Neural cell (in vitro differentiated cells): Measurements from ENCODE around the gene METAP1D. TPM values are rescaled to one million over a fixed set of nuclear protein-coding genes. Genes with fewer than 3 reads are reported as not detected.

Experiments used
- H2AFZ ChIP-seq: fragments of 200-600, 300-800 bp; sonication (generic), shearing (Covaris generic); 2 replicates; pipeline ENCODE4 v1.6.0; 2014; ENCODE audit warnings: low read depth, mild to moderate bottlenecking, antibody characterized with exemption, low read length, moderate library complexity
- H3F3A ChIP-seq: fragments of 200-600 bp; shearing (Covaris generic); 2 replicates; pipeline ENCODE4 v1.6.1; 2016; ENCODE audit warnings: mild to moderate bottlenecking, moderate library complexity, mixed read lengths, antibody characterized with exemption, low read length; ENCODE audit not compliant: insufficient read depth, poor library complexity, severe bottlenecking
- H3K27ac ChIP-seq: fragments of 200-600, 300-800 bp; sonication (generic), shearing (Covaris generic); 2 replicates; pipeline ENCODE4 v1.5.1; 2014; ENCODE audit warnings: mild to moderate bottlenecking, low read length, moderate library complexity
- H3K27me3 ChIP-seq: fragments of 300-800, 200-600 bp; sonication (generic), shearing (Covaris generic); 2 replicates; pipeline ENCODE4 v1.6.0; 2014; ENCODE audit warnings: mild to moderate bottlenecking, low read depth, low read length, moderate library complexity; ENCODE audit not compliant: insufficient read depth
- H3K36me3 ChIP-seq: fragments of 300-800, 200-600 bp; sonication (generic), shearing (Covaris generic); 2 replicates; pipeline ENCODE4 v1.5.1; 2014; ENCODE audit warnings: mild to moderate bottlenecking, antibody characterized with exemption, low read length, moderate library complexity; ENCODE audit not compliant: insufficient read depth
- H3K4me2 ChIP-seq: fragments of 300-800, 200-600 bp; sonication (generic), shearing (Covaris generic); 2 replicates; pipeline ENCODE4 v1.6.0; 2014; ENCODE audit warnings: mild to moderate bottlenecking, low read length
- H3K4me3 ChIP-seq: fragments of 300-800, 200-600 bp; sonication (generic), shearing (Covaris generic); 2 replicates; pipeline ENCODE4 v1.5.1; 2014; ENCODE audit warnings: mild to moderate bottlenecking, low read length, moderate library complexity
- H3K79me2 ChIP-seq: fragments of 200-600 bp; shearing (Covaris generic); replicated peaks from 2 replicates; pipeline ENCODE4 v1.6.0; 2014; ENCODE audit warnings: mild to moderate bottlenecking, low read length, moderate library complexity; ENCODE audit not compliant: insufficient read depth
- H3K9ac ChIP-seq: fragments of 300-800, 200-600 bp; sonication (generic), shearing (Covaris generic); 2 replicates; pipeline ENCODE4 v1.6.1; 2016; ENCODE audit warnings: mild to moderate bottlenecking, low read length, mixed read lengths
- H3K9me2 ChIP-seq: fragments of 200-600 bp; shearing (Covaris generic); 2 replicates; pipeline ENCODE4 v1.6.1; 2016; ENCODE audit warnings: mild to moderate bottlenecking, low read length, mixed read lengths; ENCODE audit not compliant: insufficient read depth
- H3K9me3 ChIP-seq: fragments of 200-600, 300-800 bp; sonication (generic), shearing (Covaris generic); 2 replicates; pipeline ENCODE4 v1.6.1; 2016; ENCODE audit warnings: mild to moderate bottlenecking, mixed run types, low read length, moderate library complexity, mixed read lengths
- H4K20me1 ChIP-seq: fragments of 200-600 bp; shearing (Covaris generic); 2 replicates; pipeline ENCODE4 v1.6.1; 2016; ENCODE audit warnings: mild to moderate bottlenecking, mixed run types; ENCODE audit not compliant: insufficient read depth
- CTCF ChIP-seq: fragments of 450-650 bp; IDR thresholded peaks from 2 replicates; pipeline ENCODE4 v1.5.1; 2014; ENCODE audit warnings: antibody characterized with exemption, mild to moderate bottlenecking, moderate library complexity; ENCODE audit not compliant: poor library complexity, severe bottlenecking
- EP300 ChIP-seq: fragments of 450-650 bp; conservative IDR thresholded peaks from 2 replicates; pipeline ENCODE4 v1.6.1; 2014; ENCODE audit warnings: antibody characterized with exemption, mild to moderate bottlenecking, moderate library complexity; ENCODE audit not compliant: poor library complexity, severe bottlenecking
- EZH2 ChIP-seq: fragments of 200-600, 300-800 bp; shearing (Covaris generic), sonication (generic); IDR thresholded peaks from 2 replicates; pipeline ENCODE4 v1.6.1; 2014; ENCODE audit warnings: antibody characterized with exemption, low read length, borderline replicate concordance, mild to moderate bottlenecking; ENCODE audit not compliant: insufficient read depth, poor library complexity, severe bottlenecking
- MXI1 ChIP-seq: fragments of 450-650 bp; conservative IDR thresholded peaks from 2 replicates; pipeline ENCODE4 v1.6.1; 2014; ENCODE audit warnings: antibody characterized with exemption, mild to moderate bottlenecking; ENCODE audit not compliant: poor library complexity, severe bottlenecking
- POLR2AphosphoS5 ChIP-seq: IDR thresholded peaks from 2 replicates; pipeline ENCODE4 v1.6.1; 2012
- RAD21 ChIP-seq: fragments of 450-650 bp; conservative IDR thresholded peaks from 2 replicates; pipeline ENCODE4 v1.6.1; 2014; ENCODE audit warnings: antibody characterized with exemption, mild to moderate bottlenecking, moderate library complexity
- REST ChIP-seq: IDR thresholded peaks from 2 replicates; pipeline ENCODE4 v1.6.1; 2012; ENCODE audit warnings: borderline replicate concordance
- SMC3 ChIP-seq: fragments of 450-650 bp; conservative IDR thresholded peaks from 2 replicates; pipeline ENCODE4 v1.6.1; 2014; ENCODE audit warnings: antibody characterized with exemption, mild to moderate bottlenecking, moderate library complexity; ENCODE audit not compliant: poor library complexity
- TAF1 ChIP-seq: IDR thresholded peaks from 2 replicates; pipeline ENCODE4 v1.6.1; 2012; ENCODE audit warnings: low read depth
- polyA plus RNA-seq: library from polyadenylated mRNA; depleted of rRNA; stranded (reverse); fragments of >200 nt; gene quantifications from 2 replicates; pipeline ENCODE4 v1.2.3, GENCODE V29; 2014

METAP1D gene
- polyA plus RNA-seq, 1 donor from 2014 or later: 5.4 TPM

- no peak overlapping the region for H2AFZ ChIP-seq
- peaks cover 91% of the 10 kb centered on the region for H3K79me2 ChIP-seq
- TF ChIP-seq EP300: no peak
- no peak for TF ChIP-seq RAD21
- TF ChIP-seq MXI1: no peak
- no peak for TF ChIP-seq CTCF
- TF ChIP-seq REST: no peak
- no peak for TF ChIP-seq POLR2AphosphoS5
- no peak for TF ChIP-seq TAF1
- no peak for TF ChIP-seq SMC3
- H3F3A ChIP-seq: peaks cover 7% of the 10 kb centered on the region
- peak overlapping the region; percentile 93 for H3K27ac ChIP-seq
- H3K9me3 ChIP-seq: no peaks in the 10 kb centered on the region
- H3K27me3 ChIP-seq: peaks cover 13% of the 10 kb centered on the region
- peak overlapping the region; percentile 85 for H3K4me3 ChIP-seq
- no peaks in the 10 kb centered on the region for H3K36me3 ChIP-seq
- no peaks in the 10 kb centered on the region for H4K20me1 ChIP-seq
- H3K9ac ChIP-seq: peak overlapping the region; percentile 92
- peak overlapping the region; percentile 76 for H3K4me2 ChIP-seq
- no peaks in the 10 kb centered on the region for H3K9me2 ChIP-seq
Observed at GRCh38 chr2:172089005-172089504, 89.3 kb downstream of the METAP1D start.

GRCh38 chr2:172089633-172090032 lies 89.9 kb downstream of the METAP1D start:
- Histone ChIP-seq H4K20me1 (no peaks in the 10 kb centered on the region), H3K9me2 (no peaks in the 10 kb centered on the region), H3K4me3 (peak overlapping the region; percentile 85), H3K27ac (peak overlapping the region; percentile 93), H3K4me2 (peak overlapping the region; percentile 76), H3K9me3 (no peaks in the 10 kb centered on the region), H3K27me3 (peaks cover 11% of the 10 kb centered on the region), H3K79me2 (peaks cover 89% of the 10 kb centered on the region), H2AFZ (no peak overlapping the region), H3K36me3 (no peaks in the 10 kb centered on the region), H3F3A (peaks cover 7% of the 10 kb centered on the region), H3K9ac (peak overlapping the region; percentile 92)
- no peak for TF ChIP-seq SMC3
- no peak for TF ChIP-seq EZH2
- no peak for TF ChIP-seq CTCF
- no peak for TF ChIP-seq POLR2AphosphoS5
- no peak for TF ChIP-seq REST
- no peak for TF ChIP-seq TAF1
- TF ChIP-seq RAD21: no peak
- TF ChIP-seq MXI1: no peak
- no peak for TF ChIP-seq EP300
